MM.1S (cell line): ENCODE results near the gene WEE1.

Source experiments
- EZH2 ChIP-seq: fragments of 300-600 bp; sonication (generic); optimal IDR thresholded peaks from 2 replicates; pipeline ENCODE3; 2017; ENCODE audit warnings: low read depth, mild to moderate bottlenecking, antibody characterized with exemption, low read length, mixed read lengths
- EZH2phosphoT487 ChIP-seq: fragments of 300-600 bp; sonication (generic); IDR thresholded peaks from 2 replicates; pipeline ENCODE4 v1.6.1; 2018; ENCODE audit warnings: antibody characterized with exemption, low read length
- TF ChIP-seq, protein P1 (sequence below): fragments of 300-600 bp; sonication (generic); IDR thresholded peaks from 2 replicates; pipeline ENCODE4 v1.5.1; 2016; ENCODE audit warnings: antibody characterized with exemption, low read length, mixed read lengths

DNA sequence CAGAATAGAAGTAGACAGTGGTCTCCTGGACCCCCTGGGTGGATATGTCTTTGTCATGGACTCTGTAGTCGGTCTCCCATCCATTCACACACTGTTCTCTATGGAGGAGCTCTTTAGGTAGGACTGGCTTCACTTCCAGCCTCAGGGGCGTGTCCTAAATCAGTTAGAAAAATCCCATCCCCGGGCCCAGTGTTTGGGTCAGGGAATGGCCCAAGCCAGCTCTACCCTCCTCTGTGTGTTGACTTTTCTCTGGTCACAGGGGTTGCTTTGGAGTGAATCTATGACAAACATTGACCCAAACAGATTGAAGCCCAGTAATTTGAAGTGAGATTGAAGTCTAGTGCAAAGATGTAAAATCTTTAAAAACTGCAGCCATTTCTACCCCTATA lies 34.0 kb downstream of the WEE1 start:
- TF ChIP-seq, protein P1, sequence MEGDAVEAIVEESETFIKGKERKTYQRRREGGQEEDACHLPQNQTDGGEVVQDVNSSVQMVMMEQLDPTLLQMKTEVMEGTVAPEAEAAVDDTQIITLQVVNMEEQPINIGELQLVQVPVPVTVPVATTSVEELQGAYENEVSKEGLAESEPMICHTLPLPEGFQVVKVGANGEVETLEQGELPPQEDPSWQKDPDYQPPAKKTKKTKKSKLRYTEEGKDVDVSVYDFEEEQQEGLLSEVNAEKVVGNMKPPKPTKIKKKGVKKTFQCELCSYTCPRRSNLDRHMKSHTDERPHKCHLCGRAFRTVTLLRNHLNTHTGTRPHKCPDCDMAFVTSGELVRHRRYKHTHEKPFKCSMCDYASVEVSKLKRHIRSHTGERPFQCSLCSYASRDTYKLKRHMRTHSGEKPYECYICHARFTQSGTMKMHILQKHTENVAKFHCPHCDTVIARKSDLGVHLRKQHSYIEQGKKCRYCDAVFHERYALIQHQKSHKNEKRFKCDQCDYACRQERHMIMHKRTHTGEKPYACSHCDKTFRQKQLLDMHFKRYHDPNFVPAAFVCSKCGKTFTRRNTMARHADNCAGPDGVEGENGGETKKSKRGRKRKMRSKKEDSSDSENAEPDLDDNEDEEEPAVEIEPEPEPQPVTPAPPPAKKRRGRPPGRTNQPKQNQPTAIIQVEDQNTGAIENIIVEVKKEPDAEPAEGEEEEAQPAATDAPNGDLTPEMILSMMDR = no peak
- TF ChIP-seq EZH2phosphoT487 (no peak), EZH2 (no peak)
